ENCODE data around the gene FHL1. TPM values are rescaled to one million over a fixed set of nuclear protein-coding genes. Genes with fewer than 3 reads are reported as not detected.

The FHL1 gene
- total RNA-seq, 1 donor from 2014 or later: 6.4 TPM

DNA sequence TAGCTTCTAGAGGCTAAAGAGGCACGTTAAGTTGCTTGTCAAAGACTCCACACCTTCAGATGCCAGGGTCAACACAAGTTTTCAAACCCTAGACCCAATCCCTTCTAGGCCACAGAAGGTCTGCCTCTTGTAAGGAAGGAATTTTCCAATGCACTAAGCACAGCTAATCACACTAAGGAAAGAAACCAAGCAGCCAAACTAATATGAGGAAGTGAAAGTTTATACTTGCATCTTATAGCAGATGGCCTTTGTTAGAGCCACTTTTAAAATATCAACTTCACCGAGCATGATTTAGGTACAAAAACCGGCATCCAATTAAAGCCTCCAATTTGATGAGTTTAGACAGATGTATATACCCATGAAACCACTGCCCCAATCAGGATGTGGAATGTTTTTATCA is 9.9 kb downstream of the FHL1 start:
- Mint-ChIP-seq H3K4me1 (peaks cover 11% of the 10 kb centered on the region), H3K9me3 (no peaks in the 10 kb centered on the region), H3K27ac (no peak overlapping the region), H3K36me3 (ENCODE audit: low read depth) (no peaks in the 10 kb centered on the region), H3K27me3 (no peaks in the 10 kb centered on the region), H3K4me3 (no peak overlapping the region)
- DNase-seq (no peak), ATAC-seq (ENCODE audit: low read depth) (peak; percentile 60)
- TF ChIP-seq, protein P1, sequence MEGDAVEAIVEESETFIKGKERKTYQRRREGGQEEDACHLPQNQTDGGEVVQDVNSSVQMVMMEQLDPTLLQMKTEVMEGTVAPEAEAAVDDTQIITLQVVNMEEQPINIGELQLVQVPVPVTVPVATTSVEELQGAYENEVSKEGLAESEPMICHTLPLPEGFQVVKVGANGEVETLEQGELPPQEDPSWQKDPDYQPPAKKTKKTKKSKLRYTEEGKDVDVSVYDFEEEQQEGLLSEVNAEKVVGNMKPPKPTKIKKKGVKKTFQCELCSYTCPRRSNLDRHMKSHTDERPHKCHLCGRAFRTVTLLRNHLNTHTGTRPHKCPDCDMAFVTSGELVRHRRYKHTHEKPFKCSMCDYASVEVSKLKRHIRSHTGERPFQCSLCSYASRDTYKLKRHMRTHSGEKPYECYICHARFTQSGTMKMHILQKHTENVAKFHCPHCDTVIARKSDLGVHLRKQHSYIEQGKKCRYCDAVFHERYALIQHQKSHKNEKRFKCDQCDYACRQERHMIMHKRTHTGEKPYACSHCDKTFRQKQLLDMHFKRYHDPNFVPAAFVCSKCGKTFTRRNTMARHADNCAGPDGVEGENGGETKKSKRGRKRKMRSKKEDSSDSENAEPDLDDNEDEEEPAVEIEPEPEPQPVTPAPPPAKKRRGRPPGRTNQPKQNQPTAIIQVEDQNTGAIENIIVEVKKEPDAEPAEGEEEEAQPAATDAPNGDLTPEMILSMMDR (IDR thresholded peaks at IDR 0.05): no peak
- CTCF ChIA-PET: no interaction called here
- intact Hi-C loops (cut with micrococcal nuclease): no loop called here
- POLR2A ChIA-PET: no interaction called here

DNA sequence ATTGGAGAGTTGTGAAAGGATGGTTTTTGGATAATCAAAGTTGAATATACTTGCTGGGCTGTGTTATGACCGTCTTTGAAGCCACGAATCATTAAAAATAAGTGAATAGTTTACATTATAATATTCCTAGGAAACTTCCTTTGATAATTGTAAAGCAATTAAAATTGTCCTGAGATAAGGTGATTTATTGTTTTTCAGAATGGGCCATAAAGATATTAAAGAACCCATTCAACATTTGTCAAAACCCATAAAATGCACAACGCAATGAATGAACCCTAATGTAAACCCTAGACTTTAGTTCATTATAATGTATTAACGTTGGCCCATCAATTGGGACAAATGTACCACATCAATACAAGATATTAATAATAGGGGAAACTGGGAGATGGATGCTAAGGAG is 11.4 kb downstream of the FHL1 start:
- CTCF ChIA-PET: no interaction called here
- H3K27me3 Mint-ChIP-seq: no peaks in the 10 kb centered on the region
- H3K9me3 Mint-ChIP-seq: no peaks in the 10 kb centered on the region
- POLR2A ChIA-PET: interaction anchor here (0.7 kb wide), 1 partner anchor 58 kb away, joined by 3 read pairs; no protein-coding TSS in a partner anchor
- no peak for DNase-seq
- no peak overlapping the region for H3K27ac Mint-ChIP-seq
- no peaks in the 10 kb centered on the region for H3K36me3 Mint-ChIP-seq (ENCODE audit: low read depth)
- no peak for ATAC-seq (ENCODE audit: low read depth)
- no peak overlapping the region for H3K4me3 Mint-ChIP-seq
- TF ChIP-seq, protein P1 (IDR thresholded peaks at IDR 0.05): no peak
- intact Hi-C loops (cut with micrococcal nuclease): no loop called here
- peaks cover 11% of the 10 kb centered on the region for H3K4me1 Mint-ChIP-seq

DNA sequence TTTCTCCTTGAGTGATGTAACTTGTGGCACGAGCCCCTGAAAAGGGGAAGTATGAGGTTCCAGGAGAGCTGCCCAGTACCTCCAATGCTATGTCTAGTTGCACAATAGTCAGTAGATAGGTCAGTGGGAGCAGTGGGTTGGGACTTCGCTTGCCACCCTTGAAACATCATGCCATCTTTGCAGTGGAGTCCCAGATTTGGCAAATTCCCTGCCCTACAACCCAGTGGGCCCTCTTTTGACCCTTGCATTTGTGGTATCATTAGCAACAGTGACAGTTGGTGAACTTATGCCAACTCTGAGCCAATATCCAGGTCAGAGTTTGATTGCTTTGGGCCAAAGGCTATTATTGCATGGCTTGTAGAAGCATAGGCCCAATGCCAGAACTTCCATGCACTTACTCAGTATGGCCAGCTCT is 12.3 kb downstream of the FHL1 start:
- intact Hi-C loops (cut with micrococcal nuclease): loop anchor here (5.0 to 10.0 kb wide), 2 partner anchors 108 to 535 kb away; no protein-coding TSS in a partner anchor
- ATAC-seq (ENCODE audit: low read depth) (no peak), DNase-seq (no peak)
- H3K27ac Mint-ChIP-seq: no peak overlapping the region
- H3K36me3 Mint-ChIP-seq (ENCODE audit: low read depth): no peaks in the 10 kb centered on the region
- TF ChIP-seq, protein P1 (IDR thresholded peaks at IDR 0.05): no peak
- ChIA-PET POLR2A (interaction anchor here (0.7 kb wide), 1 partner anchor 59 kb away, joined by 3 read pairs; no protein-coding TSS in a partner anchor), CTCF (interaction anchor here (5.5 kb wide), 1 partner anchor 132 kb away, joined by 44 read pairs; no protein-coding TSS in a partner anchor)
- H3K4me3 Mint-ChIP-seq: no peak overlapping the region
- H3K9me3 Mint-ChIP-seq: no peaks in the 10 kb centered on the region
- peaks cover 11% of the 10 kb centered on the region for H3K4me1 Mint-ChIP-seq
- no peaks in the 10 kb centered on the region for H3K27me3 Mint-ChIP-seq

DNA sequence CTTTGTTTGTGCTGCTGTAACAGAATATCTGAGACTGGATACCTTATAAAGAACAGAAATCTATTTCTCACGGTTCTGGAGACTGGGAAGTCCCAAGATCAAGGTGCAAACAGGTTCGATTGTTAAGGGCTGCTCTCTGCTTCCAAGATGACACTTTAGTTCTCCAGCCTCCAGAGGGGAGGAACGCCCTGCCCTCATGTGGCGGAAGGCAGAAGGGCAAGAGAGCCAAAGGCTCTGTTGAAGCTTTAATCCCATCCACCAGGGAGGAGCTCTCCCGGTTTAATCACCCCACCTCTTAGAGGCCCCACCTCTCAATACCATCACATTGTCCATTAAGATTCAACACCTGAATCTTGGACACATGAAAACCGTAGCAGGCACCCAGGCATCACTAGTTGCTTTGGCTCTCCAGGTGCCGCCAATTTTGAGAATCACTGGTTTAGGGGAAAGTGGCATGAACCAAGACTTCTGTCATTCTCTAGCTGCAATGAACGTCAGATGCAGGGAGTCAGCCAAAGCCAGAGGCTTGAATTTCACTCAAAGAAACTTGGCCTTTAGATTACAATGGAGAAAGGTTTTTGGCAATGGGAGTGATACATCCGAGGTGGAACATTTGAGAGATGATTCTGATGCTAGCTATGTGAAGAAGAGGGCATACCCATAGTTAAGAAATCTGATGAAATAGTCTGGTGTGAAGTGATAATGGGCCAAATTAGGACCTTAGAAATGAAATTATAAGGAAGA is 15.7 kb downstream of the FHL1 start:
- Mint-ChIP-seq H3K9me3 (no peaks in the 10 kb centered on the region), H3K36me3 (ENCODE audit: low read depth) (no peaks in the 10 kb centered on the region), H3K4me1 (no peaks in the 10 kb centered on the region), H3K4me3 (no peak overlapping the region), H3K27me3 (no peaks in the 10 kb centered on the region), H3K27ac (no peak overlapping the region)
- ATAC-seq (ENCODE audit: low read depth): peak; percentile 50
- POLR2A ChIA-PET: no interaction called here
- TF ChIP-seq, protein P1 (IDR thresholded peaks at IDR 0.05): no peak
- CTCF ChIA-PET: interaction anchor here (0.7 to 5.5 kb wide), 8 partner anchors 16 to 524 kb away, joined by 3 to 44 read pairs (median 3); partner anchors contain the start of gene FHL1
- peak; percentile 14 for DNase-seq
- intact Hi-C loops (cut with micrococcal nuclease): loop anchor here (1.0 to 10.0 kb wide), 3 partner anchors 104 to 532 kb away; no protein-coding TSS in a partner anchor

DNA sequence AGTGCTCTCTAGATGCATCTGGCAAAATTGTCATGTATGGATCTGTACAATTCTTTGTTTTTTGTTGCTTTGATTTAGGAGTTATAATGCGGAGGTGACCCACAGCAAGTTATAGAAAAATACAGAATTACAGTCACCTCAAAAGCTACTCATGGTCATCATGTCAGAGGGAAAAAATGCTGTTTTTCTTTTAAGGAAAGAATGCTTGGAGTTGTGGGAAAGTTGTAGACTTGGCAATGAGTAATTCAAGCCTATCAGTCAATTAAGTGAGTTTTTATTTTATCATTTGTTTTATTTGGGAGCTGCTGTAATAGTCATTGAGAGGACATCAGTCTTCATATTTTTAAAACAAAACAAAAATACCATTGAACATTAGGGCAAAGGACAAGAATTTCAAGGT is 16.4 kb downstream of the FHL1 start:
- H3K4me1 Mint-ChIP-seq: no peaks in the 10 kb centered on the region
- no peaks in the 10 kb centered on the region for H3K9me3 Mint-ChIP-seq
- no peaks in the 10 kb centered on the region for H3K27me3 Mint-ChIP-seq
- H3K36me3 Mint-ChIP-seq (ENCODE audit: low read depth): no peaks in the 10 kb centered on the region
- intact Hi-C loops (cut with micrococcal nuclease): loop anchor here (5.0 to 10.0 kb wide), 2 partner anchors 104 to 531 kb away; no protein-coding TSS in a partner anchor
- POLR2A ChIA-PET: no interaction called here
- TF ChIP-seq, protein P1 (IDR thresholded peaks at IDR 0.05): no peak
- no peak for DNase-seq
- H3K4me3 Mint-ChIP-seq: no peak overlapping the region
- CTCF ChIA-PET: interaction anchor here (1.2 to 5.5 kb wide), 3 partner anchors 105 to 136 kb away, joined by 4 to 44 read pairs (median 12); no protein-coding TSS in a partner anchor
- no peak for ATAC-seq (ENCODE audit: low read depth)
- no peak overlapping the region for H3K27ac Mint-ChIP-seq

Measured in activated B cell treated with CpG ODN at 0.5 μM for 24 hours (primary cell).